Skin of body (tissue), 2 donors: ENCODE measurements around the gene MEF2D. TPM values are rescaled to one million over a fixed set of nuclear protein-coding genes. Genes with fewer than 3 reads are reported as not detected.

Experiments used
- DNase-seq: peaks from one replicate; lab custom pipeline; 2025; lab: John Stamatoyannopoulos, UW
- total RNA-seq: library from RNA; depleted of rRNA; stranded (reverse); fragments of >200 nt; gene quantifications from one replicate; pipeline ENCODE4 v1.2.3, GENCODE V29; 2014

Gene MEF2D
- total RNA-seq, 1 donor from 2014 or later, result 11.2 TPM

GRCh38 chr1:156524481-156524869, 23.9 kb upstream of the MEF2D start:
- DNase-seq, result no peak

DNA sequence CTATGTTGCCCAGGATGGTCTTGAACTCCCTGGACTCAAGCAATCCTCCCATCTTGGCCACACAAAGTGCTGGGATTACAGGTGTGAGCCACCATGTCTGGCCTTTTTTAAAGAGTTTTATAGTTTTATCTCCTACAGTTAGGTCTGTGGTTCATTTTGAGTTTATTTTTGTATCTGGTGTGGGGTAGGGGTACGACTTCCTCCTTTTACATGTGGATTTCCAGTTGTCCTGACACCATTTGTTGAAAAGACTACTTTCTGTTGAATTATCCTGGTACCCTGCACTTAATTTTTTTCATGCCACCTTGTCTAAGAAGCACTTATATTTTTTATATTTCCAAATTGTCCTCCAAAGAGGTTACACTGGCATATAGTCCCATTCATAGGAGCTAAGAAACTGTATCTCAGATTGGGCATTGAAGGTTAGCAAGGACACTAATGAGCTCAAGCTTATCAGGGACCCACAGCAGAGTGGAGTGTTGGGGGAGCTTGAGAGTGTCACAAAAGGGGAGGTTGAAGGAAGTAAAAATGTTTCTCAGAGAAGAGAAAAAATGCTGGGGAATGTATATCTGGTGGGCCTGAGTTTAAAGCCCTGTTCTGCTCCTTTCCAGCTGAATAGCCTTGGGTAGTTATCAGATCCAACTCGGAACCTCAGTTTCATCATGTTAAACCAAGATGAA, 23.4 kb upstream of the MEF2D start:
- DNase-seq, result no peak

- DNase-seq, result no peak
Measured at GRCh38 chr1:156522443-156522970, 21.9 kb upstream of the MEF2D start.

DNA sequence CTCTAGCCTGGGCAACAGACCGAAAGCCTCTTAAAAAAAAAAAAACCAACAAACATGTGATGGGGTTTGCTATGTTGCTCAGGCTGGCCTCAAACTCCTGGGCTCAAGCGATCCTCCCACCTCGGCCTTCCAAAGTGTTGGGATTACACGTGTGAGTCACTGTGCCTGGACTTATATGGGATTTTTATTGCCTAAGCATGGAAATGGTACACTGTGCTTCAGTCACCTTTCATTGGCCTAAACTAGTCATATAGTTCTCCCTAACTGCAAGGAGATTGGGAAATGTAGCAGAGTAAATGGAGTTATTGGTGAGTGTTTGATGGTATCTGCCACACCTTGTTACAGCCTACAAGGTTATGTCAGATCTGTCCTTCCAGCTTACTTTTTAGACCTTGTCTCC, 17.2 kb upstream of the MEF2D start:
- DNase-seq, result no peak

GRCh38 chr1:156516821-156517220, 16.2 kb upstream of the MEF2D start:
- no peak for DNase-seq

- DNase-seq, result no peak
Measured at GRCh38 chr1:156515956-156516355, 15.4 kb upstream of the MEF2D start.

DNA sequence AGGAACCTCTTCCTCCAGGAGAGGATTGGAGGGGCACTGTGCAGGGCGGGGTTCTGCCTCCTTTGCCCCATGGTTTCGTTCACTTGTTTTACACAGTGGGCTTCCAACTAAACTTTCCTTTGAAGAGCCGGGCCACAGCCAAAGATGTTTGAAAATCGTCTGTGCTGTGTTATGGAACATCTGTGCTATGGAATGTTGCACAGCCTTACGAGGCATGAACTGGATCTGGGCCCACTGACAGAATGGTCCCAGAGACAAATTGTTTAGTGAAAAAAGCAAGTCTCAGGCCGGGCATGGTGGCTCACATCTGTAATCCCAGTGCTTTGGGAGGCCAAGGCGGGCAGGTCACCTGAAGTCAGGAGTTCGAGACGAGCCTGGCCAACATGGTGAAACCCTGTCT, 12.6 kb upstream of the MEF2D start:
- peak; percentile 37 for DNase-seq

DNA sequence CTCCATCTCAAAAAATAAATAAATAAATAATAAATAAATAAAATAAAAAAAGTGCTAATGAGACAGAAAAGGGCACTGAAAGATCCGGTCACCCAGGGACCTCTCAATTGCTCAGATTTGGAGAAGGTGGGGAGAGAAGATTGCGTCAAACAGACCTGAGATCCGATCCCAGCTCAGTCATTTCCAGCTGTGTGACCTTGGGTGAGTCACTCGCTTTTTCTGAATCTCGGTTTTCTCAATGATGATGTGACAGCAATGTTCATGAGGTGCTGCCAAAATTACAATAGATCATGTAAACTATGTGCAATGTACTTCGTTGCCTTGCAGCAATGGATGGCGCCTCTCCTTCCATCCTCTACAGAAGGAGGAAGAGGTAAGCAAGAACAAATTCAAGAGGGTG, 11.1 kb upstream of the MEF2D start:
- DNase-seq, result no peak

DNA sequence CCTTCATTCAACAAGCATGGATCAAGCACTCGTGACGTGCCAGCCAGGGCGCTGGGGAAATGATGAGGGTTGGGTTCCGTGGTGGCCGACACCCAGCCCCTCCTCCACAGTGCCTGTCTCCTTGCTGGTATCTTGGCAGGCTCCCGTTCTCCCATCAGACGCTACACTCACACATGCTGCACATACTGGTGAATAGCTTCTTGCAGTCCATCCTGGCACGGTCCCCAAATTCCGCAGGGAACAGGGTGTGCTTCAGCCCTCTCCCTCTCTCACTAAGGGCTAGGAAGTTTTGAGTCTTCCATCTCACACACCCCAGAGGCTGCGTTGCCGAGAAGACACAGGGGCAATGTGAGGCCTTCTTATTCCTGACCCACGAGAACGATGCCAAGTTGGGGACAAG, 10.1 kb upstream of the MEF2D start:
- DNase-seq, result peak; percentile 15

DNA sequence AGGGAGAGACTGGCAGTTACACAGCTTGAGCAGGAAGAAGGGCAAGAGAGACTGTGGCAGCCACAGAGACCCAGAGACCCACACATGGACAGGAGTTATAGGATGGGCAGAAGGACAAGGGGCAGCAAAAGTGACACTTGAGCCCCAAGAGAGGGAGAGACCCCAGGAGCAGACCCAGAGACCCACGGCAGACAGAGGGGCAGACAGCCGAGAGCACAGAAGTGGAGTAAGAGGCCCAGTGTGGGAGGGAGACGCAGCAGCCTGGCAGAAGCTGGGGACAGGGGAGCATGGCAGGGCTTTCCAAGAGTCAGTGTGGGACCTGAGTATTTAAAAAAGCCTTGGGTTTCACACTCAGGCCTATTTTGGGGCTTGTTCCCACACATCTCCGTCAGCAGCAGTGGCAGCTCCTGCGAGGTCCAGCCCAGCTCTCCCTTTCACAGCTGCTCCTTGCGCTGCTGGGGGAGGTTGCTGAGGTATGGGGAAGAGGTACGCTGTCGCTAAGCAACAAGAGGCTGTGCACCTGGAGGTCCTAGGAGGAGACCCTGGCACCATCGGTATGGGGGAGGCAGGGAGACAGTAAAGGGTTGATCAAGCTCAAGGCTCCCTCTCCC, 9.0 kb upstream of the MEF2D start:
- no peak for DNase-seq

DNA sequence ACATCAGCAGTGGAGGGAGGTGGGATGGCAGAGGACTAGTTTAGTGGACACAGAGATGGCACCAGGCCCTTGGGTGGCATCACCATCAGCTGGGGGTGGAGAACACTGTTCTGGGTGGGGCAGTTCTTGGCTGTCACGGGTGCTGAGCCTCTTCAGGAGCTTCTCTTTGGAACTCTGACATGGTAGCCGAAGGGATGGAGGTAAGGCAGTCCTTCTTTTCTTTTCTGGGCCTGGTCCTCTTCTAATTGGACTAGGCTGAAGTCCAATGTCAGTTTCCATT, 8.3 kb upstream of the MEF2D start:
- DNase-seq, result no peak

DNA sequence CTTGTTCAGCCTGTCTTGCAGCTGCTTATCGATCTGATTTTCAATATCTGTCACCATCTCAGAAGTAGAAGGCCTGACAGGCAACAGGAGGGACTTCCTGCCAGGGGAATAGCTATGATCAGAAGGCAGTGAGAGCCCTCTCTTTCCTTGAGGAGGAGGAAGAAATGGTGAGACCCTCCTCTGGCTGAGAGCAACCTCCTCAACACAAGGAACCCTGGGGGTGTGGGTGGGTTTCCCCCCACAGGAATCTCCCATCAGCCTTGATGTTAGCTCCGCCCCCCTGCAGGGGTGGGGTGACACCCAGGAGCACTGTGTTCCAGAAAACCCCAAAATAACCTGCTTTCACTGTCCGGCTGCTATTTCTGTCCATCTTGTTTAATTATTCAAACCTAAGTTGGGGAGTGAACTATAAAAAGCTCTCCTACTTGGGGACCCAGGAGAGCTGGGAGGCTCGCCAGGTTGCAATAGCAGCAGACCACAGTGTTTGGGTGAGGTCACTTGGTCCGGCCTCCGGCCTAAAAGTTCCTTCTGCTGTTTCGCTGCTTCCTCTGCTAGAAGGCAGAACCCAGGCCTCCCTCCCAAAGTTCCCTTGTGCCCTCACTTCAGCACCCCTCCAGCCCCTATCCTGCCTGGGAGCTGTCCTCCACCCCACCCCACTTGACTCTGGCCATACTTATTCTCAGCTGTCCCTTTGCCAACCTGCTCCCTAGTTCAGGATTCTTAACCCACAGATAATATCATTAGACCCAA, 7.8 kb upstream of the MEF2D start:
- DNase-seq, result no peak

- no peak for DNase-seq
Measured at GRCh38 chr1:156506450-156506849, 5.9 kb upstream of the MEF2D start.

DNA sequence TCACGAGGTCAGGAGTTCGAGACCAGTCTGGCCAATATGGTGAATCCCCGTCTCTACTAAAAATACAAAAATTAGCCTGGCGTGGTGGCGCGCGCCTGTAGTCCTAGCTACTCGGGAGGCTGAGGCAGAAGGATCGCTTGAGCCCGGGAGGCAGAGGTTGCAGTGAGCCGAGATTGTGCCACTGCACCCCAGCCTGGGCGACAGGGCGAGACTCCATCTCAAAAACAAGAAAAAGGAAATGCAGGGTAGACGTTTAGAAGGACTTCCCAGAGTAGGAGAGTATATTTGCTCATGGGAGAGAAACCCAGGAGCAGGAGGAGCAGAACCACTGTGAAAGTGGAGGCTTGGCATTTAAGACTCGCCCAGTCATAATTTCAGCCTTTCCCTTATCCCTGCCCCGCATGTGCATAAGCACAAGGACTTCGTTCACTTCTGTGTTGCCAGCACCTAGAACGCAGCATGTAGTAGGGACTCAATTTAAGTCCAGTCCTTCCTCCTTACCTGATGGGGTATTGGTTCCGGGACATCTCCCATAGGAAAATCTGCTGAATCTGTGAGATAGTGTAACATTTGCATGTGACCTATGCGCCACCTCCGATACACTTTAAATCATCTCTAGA, 5.2 kb upstream of the MEF2D start:
- no peak for DNase-seq

- DNase-seq, result peak; percentile 98
Measured at GRCh38 chr1:156504821-156505678, 4.5 kb upstream of the MEF2D start.

DNA sequence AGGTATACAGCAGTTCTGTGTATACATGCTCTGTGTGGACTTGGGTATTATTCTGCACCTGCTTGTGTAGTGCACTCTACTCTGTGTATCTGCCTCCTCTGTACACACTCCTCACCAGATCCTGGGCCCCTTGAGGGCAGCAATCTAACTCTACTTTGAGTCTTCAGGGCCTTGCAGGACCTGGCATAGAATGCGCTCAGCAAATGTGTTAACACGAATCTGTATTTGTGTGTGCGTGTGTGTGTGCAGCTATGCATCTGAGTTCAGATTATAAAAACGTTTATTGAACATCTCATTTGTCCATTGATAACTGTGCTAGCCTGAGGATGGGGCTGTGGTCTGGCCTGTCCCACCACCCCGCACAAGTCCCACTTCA, 3.9 kb upstream of the MEF2D start:
- no peak for DNase-seq

GRCh38 chr1:156503698-156504437, 3.3 kb upstream of the MEF2D start:
- DNase-seq, result no peak

DNA sequence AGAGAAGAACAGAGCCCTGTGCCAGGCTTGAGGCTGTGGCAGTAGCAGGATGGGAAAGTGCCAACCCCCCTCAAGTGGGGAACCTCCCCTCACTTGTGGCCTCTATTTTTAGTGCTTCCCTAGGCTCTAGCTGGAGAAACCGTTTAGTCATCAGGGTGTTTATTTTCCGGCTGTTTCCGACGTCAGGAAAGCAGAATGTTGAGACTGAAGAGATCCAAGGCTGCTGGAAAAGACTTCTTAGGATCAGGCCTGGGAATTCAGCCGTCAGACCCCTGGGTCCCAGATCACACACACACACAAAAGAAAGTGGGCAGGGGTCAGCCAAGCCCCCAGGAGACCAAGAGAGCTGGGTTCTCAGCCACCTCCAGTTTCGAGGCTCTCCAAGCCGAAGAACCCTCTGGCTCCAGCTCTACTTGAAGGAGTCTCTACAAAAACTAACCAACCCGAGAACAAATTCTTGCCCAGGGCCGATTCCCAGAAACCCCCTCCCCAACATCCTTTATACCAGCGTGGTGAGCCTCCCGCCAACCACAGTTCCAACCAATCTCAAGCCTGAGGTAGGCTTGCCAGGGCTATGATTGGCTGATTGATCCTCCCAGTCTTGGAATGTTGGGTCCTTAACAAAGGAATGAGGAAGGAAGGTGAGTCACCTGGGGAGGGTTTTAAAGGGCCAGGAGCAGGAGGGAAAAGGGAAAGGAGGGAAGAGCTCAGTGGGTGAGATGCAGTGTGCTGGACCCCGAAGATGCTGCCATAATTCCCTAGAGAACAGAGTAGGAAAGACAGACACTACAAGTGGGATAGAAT, 2.5 kb upstream of the MEF2D start:
- DNase-seq, result peak; percentile 75

GRCh38 chr1:156502391-156502893, 1.9 kb upstream of the MEF2D start:
- DNase-seq, result no peak
